GM23338 (cell line): ENCODE measurements around the gene SNX7.

Experiments
- CREB1 ChIP-seq: fragments of 250-450 bp; sonication (Bioruptor Pico); IDR thresholded peaks from 2 replicates; pipeline ENCODE4 v1.5.0; 2020; ENCODE audit warnings: low read depth, mild to moderate bottlenecking, moderate library complexity
- EZH2phosphoT487 ChIP-seq: fragments of 200-600 bp; sonication (generic); IDR thresholded peaks from one replicate; pipeline ENCODE4 v1.8.1; 2018; ENCODE audit warnings: antibody characterized with exemption; ENCODE audit not compliant: unreplicated experiment
- JUNB ChIP-seq: IDR thresholded peaks from one replicate; pipeline ENCODE4 v1.6.1; 2016; ENCODE audit warnings: antibody characterized with exemption; ENCODE audit not compliant: unreplicated experiment
- POLR2AphosphoS5 ChIP-seq: IDR thresholded peaks from 2 replicates; pipeline ENCODE4 v1.6.1; 2016; ENCODE audit warnings: antibody characterized with exemption, low read depth
- STAT1 ChIP-seq: IDR thresholded peaks from one replicate; pipeline ENCODE4 v1.6.1; 2016; ENCODE audit warnings: antibody characterized with exemption; ENCODE audit not compliant: unreplicated experiment
- ZNF114 ChIP-seq: fragments of 250-450 bp; sonication (Bioruptor Pico); IDR thresholded peaks from 2 replicates; pipeline ENCODE4 v1.5.0; 2020; ENCODE audit warnings: mild to moderate bottlenecking, moderate library complexity
- TF ChIP-seq, protein P1 (sequence below), 2 experiments: fragments of 200-600 bp in 1 of 2; sonication (generic) in 1 of 2; conservative IDR thresholded peaks; 2 replicates each; pipeline versions ENCODE4 v1.5.1 to v1.6.1; 2016 to 2017; ENCODE audit warnings: antibody characterized with exemption in 2 of 2, low read depth in 2 of 2, mild to moderate bottlenecking in 2 of 2, moderate library complexity in 1 of 2

DNA sequence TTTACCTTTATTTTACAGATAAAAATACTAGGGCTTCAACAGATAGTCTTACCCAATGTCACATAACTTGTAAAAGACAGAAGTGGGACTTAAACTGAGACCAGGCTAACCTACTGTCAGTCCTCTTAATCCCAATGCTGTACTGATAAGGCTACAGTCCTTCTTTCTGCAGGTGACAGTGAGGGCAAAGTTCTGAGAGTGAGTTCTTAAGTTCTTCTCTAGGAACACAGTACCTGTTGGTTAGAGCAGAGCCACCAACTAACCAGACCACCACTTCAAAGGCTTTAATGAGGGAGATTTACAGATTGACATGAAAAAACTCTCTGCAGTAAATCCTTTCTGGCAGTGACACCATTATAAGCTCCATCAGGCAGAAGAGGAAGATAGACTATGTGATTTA, 74.2 kb downstream of the SNX7 start:
- TF ChIP-seq, protein P1, sequence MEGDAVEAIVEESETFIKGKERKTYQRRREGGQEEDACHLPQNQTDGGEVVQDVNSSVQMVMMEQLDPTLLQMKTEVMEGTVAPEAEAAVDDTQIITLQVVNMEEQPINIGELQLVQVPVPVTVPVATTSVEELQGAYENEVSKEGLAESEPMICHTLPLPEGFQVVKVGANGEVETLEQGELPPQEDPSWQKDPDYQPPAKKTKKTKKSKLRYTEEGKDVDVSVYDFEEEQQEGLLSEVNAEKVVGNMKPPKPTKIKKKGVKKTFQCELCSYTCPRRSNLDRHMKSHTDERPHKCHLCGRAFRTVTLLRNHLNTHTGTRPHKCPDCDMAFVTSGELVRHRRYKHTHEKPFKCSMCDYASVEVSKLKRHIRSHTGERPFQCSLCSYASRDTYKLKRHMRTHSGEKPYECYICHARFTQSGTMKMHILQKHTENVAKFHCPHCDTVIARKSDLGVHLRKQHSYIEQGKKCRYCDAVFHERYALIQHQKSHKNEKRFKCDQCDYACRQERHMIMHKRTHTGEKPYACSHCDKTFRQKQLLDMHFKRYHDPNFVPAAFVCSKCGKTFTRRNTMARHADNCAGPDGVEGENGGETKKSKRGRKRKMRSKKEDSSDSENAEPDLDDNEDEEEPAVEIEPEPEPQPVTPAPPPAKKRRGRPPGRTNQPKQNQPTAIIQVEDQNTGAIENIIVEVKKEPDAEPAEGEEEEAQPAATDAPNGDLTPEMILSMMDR (conservative IDR thresholded peaks at IDR 0.05; ENCODE audit: low read depth in 2 of 2) = no peak
- no peak for TF ChIP-seq POLR2AphosphoS5
- no peak for TF ChIP-seq CREB1 (CRISPR knock-in tag)
- no peak for TF ChIP-seq JUNB
- no peak for TF ChIP-seq EZH2phosphoT487
- no peak for TF ChIP-seq ZNF114 (CRISPR knock-in tag)
- no peak for TF ChIP-seq STAT1
